Measurements from ENCODE around the gene DYNLL1. TPM values are rescaled to one million over a fixed set of nuclear protein-coding genes. Genes with fewer than 3 reads are reported as not detected.

DYNLL1 gene
- total and polyA plus RNA-seq, 2 of the 13 experiments (the other 11 are each of a cell fraction or from before 2014, with no cell fraction given): 271 to 294 TPM

DNA sequence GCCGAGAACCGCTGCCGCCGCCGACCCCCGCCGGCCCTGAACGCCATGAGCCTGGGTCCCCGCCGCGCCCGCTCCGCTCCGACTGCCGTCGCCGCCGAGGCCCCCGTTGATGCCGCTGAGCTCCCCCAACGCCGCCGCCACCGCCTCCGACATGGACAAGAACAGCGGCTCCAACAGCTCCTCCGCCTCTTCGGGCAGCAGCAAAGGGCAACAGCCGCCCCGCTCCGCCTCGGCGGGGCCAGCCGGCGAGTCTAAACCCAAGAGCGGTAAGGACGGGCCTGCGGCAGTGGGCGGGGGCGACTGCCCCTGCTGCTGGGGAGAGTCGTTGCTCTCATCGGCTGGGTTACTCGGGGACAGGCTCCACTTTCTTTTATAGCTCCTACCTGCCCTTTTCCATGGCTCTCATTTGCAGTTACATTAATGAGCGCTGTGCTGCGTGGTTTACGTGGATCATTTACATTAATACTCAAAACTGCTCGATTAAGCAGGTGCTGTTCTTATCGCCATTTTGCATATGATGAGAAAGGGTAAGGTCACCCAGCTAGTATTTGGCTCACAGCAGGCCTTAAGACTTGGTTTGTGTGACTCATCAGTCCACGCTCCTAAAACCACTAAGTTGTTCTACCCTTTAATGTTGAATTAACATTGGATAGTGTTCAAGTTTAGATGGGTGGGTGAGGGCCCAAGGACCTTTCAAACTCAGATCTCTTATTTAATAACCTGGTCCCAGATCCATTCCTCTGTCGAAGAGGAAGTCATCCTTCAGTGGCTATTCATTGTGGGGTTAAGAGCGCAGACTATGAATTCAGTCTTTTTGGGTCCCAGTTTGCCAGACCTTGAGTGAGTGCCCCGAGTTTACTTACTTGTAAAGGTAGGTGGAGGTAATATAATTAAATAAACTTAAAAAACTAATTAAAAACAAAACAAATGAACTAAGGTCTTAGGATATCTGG, 39.1 kb downstream of the DYNLL1 start (continued):
- TF ChIP-seq, protein P1, sequence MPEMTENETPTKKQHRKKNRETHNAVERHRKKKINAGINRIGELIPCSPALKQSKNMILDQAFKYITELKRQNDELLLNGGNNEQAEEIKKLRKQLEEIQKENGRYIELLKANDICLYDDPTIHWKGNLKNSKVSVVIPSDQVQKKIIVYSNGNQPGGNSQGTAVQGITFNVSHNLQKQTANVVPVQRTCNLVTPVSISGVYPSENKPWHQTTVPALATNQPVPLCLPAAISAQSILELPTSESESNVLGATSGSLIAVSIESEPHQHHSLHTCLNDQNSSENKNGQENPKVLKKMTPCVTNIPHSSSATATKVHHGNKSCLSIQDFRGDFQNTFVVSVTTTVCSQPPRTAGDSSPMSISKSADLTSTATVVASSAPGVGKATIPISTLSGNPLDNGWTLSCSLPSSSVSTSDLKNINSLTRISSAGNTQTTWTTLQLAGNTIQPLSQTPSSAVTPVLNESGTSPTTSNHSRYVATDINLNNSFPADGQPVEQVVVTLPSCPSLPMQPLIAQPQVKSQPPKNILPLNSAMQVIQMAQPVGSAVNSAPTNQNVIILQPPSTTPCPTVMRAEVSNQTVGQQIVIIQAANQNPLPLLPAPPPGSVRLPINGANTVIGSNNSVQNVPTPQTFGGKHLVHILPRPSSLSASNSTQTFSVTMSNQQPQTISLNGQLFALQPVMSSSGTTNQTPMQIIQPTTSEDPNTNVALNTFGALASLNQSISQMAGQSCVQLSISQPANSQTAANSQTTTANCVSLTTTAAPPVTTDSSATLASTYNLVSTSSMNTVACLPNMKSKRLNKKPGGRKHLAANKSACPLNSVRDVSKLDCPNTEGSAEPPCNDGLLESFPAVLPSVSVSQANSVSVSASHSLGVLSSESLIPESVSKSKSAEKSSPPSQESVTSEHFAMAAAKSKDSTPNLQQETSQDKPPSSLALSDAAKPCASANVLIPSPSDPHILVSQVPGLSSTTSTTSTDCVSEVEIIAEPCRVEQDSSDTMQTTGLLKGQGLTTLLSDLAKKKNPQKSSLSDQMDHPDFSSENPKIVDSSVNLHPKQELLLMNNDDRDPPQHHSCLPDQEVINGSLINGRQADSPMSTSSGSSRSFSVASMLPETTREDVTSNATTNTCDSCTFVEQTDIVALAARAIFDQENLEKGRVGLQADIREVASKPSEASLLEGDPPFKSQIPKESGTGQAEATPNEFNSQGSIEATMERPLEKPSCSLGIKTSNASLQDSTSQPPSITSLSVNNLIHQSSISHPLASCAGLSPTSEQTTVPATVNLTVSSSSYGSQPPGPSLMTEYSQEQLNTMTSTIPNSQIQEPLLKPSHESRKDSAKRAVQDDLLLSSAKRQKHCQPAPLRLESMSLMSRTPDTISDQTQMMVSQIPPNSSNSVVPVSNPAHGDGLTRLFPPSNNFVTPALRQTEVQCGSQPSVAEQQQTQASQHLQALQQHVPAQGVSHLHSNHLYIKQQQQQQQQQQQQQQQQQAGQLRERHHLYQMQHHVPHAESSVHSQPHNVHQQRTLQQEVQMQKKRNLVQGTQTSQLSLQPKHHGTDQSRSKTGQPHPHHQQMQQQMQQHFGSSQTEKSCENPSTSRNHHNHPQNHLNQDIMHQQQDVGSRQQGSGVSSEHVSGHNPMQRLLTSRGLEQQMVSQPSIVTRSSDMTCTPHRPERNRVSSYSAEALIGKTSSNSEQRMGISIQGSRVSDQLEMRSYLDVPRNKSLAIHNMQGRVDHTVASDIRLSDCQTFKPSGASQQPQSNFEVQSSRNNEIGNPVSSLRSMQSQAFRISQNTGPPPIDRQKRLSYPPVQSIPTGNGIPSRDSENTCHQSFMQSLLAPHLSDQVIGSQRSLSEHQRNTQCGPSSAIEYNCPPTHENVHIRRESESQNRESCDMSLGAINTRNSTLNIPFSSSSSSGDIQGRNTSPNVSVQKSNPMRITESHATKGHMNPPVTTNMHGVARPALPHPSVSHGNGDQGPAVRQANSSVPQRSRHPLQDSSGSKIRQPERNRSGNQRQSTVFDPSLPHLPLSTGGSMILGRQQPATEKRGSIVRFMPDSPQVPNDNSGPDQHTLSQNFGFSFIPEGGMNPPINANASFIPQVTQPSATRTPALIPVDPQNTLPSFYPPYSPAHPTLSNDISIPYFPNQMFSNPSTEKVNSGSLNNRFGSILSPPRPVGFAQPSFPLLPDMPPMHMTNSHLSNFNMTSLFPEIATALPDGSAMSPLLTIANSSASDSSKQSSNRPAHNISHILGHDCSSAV (CRISPR knock-in tag; IDR thresholded peaks at IDR 0.05; ENCODE audit: borderline replicate concordance): no peak
- TF ChIP-seq, protein P2, sequence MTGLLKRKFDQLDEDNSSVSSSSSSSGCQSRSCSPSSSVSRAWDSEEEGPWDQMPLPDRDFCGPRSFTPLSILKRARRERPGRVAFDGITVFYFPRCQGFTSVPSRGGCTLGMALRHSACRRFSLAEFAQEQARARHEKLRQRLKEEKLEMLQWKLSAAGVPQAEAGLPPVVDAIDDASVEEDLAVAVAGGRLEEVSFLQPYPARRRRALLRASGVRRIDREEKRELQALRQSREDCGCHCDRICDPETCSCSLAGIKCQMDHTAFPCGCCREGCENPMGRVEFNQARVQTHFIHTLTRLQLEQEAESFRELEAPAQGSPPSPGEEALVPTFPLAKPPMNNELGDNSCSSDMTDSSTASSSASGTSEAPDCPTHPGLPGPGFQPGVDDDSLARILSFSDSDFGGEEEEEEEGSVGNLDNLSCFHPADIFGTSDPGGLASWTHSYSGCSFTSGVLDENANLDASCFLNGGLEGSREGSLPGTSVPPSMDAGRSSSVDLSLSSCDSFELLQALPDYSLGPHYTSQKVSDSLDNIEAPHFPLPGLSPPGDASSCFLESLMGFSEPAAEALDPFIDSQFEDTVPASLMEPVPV (CRISPR knock-in tag; IDR thresholded peaks at IDR 0.05): no peak
- TF ChIP-seq, protein P3, sequence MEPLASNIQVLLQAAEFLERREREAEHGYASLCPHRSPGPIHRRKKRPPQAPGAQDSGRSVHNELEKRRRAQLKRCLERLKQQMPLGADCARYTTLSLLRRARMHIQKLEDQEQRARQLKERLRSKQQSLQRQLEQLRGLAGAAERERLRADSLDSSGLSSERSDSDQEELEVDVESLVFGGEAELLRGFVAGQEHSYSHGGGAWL (CRISPR knock-in tag; IDR thresholded peaks at IDR 0.05): peak; percentile 71
- TF ChIP-seq SOX6 (IDR thresholded peaks at IDR 0.05) (no peak), SOX6 (CRISPR knock-in tag; IDR thresholded peaks at IDR 0.05) (no peak), GPN1 (CRISPR knock-in tag; IDR thresholded peaks at IDR 0.05; ENCODE audit: borderline replicate concordance) (no peak), ZNF451 (CRISPR knock-in tag; IDR thresholded peaks at IDR 0.05) (0 out of 2 replicates have a peak, but pooled peaks have one; percentile 23), TCF12 (IDR thresholded peaks at IDR 0.05) (no peak), TCF12 (CRISPR knock-in tag; IDR thresholded peaks at IDR 0.05) (0 out of 2 replicates have a peak, but pooled peaks have one; percentile 48), NR2C2 (CRISPR knock-in tag; IDR thresholded peaks at IDR 0.05; ENCODE audit: borderline replicate concordance) (0 out of 2 replicates have a peak, but pooled peaks have one; percentile 20), RFXAP (CRISPR knock-in tag; IDR thresholded peaks at IDR 0.05; ENCODE audit: borderline replicate concordance) (0 out of 2 replicates have a peak, but pooled peaks have one; percentile 29), NONO (IDR thresholded peaks at IDR 0.05) (no peak), NONO (CRISPR knock-in tag; conservative IDR thresholded peaks at IDR 0.05) (0 out of 2 replicates have a peak, but pooled peaks have one; percentile 36), SNAI1 (CRISPR knock-in tag; IDR thresholded peaks at IDR 0.05; ENCODE audit: borderline replicate concordance) (no peak)
